NCI-H774 (cell line): ENCODE measurements around the gene SPINK6.

ENCODE experiments used
- DNase-seq: peaks from one replicate; lab custom pipeline; 2025; lab: John Stamatoyannopoulos, UW

The SPINK6 gene

GRCh38 chr5:148202531-148203203, at the start of gene SPINK6:
SPINK6 (plus strand) TSS chr5:148203042; CDS start chr5:148203097, 55 bp downstream.
- no peak for DNase-seq

DNA sequence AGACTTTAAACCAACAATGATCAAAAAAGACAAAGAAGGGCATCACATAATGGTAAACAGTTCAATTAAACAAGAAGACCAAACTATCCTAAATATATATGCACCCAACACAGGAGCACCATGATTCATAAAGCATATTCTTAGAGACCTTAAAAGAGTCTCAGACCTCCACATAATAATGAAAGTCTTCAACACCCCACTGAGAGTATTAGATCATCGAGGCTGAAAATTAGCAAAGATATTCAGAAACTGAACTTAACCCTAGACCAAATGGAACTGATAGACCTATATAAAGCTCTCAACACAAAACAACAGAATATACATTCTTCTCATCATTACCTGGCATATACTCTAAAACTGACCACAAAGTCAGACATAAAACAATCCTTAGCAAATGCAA, 46.2 kb upstream of the SPINK6 start:
- no peak for DNase-seq

- no peak for DNase-seq
Observed at GRCh38 chr5:148162038-148162437, 40.8 kb upstream of the SPINK6 start.

DNA sequence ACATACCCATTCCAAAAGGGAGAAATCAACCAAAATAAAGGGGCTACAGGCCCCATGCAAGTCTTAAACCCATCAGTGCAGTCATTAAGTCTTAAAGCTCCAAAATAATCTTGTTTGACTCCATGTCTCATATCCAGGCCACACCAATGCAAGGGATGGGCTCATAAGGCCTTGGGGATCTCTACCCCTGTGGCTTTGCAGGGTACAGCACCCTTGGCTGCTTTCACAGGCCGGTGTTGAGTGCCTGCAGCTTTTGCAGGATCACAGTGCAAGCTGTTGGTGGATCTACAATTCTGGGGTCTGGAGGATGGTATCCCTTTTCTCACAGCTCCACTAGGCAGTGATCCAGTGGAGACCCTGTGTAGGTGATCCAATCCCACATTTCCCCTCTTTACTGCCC, 39.5 kb upstream of the SPINK6 start:
- DNase-seq: no peak

- no peak for DNase-seq
Observed at GRCh38 chr5:148166550-148167283, 36.1 kb upstream of the SPINK6 start.

DNA sequence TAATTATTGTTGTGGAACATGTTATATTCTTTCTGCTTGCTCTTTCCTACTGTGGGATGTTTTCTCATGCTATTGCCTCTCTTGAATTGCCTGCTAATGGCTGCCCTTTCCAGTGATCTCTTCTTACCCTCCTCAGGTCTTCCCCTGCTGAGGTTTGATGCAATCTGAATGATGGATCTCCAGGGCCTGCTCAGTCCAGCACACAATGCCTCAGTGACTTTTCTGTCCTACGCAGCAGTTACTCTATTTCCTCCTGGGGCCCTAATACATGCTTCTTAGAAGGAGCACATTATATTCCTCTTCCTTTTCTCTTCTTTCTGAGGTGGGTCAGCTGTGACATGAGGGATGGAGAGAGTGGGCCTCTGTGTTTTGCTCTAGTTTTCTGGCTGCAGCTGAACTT, 34.6 kb upstream of the SPINK6 start, which contains the start of gene SPINK14:
Gene SPINK14, plus strand, starts transcription at position 301 of the 400 bp plus-strand sequence. CDS start 1,187 bp downstream, outside the sequence.
- no peak for DNase-seq

DNA sequence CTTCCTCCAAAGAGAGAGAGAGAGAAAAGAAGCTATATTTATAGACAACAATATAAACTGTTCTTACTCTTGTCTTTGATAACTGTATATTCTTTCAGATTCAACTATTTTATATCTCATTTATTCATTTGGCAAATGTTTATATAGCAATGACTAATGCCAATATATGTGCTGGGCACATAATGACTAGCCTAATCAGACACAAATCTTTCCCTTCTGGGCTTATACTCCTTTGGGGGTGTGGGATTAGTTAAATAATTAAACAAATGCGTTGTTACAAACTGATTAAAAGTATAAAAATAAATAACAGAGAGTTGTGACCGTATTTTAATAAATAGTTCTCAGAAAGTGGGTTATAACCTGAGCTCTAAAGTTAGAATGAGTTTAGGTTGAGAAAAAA, 30.5 kb upstream of the SPINK6 start:
- DNase-seq: no peak

DNA sequence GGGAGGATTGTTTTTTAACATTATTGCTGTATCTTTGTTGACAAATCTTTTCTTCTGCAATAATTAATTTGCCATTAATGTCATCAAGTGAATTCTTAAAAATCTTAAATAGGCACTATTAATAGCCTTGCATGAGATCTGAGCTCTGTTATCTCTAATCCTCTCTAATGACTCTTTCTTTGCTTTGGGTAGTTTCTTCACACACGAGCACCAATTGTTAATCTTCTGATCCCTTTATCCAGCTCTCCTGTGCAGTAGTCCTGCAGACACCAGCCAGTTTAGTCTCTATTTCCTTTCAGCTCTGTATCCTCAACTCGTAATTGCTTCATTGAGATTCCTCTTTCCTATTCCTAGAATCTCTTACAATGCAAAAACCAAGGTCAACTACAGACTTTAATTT, 26.4 kb upstream of the SPINK6 start:
- no peak for DNase-seq

DNA sequence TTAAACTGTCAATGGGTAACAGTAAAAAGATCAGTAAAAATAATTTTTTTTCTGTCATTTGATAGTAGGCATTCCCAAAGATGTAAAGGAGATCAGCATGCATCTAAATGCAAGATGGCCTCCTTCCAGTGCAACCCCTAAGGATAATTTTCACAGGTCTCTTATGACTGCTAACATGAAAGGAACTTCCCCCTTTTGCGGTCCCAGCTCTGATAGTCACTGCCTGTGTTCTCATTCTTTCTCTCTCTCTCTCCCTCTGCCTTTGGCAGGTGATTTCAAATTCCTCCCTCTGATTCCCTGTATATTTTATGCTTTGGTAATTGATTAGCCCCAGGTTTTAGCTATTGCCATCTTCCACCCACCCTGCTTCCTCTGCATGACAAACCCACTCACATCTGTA, 25.6 kb upstream of the SPINK6 start:
- DNase-seq: no peak

- peak; percentile 51 for DNase-seq
Observed at GRCh38 chr5:148179234-148179824, 23.5 kb upstream of the SPINK6 start.

DNA sequence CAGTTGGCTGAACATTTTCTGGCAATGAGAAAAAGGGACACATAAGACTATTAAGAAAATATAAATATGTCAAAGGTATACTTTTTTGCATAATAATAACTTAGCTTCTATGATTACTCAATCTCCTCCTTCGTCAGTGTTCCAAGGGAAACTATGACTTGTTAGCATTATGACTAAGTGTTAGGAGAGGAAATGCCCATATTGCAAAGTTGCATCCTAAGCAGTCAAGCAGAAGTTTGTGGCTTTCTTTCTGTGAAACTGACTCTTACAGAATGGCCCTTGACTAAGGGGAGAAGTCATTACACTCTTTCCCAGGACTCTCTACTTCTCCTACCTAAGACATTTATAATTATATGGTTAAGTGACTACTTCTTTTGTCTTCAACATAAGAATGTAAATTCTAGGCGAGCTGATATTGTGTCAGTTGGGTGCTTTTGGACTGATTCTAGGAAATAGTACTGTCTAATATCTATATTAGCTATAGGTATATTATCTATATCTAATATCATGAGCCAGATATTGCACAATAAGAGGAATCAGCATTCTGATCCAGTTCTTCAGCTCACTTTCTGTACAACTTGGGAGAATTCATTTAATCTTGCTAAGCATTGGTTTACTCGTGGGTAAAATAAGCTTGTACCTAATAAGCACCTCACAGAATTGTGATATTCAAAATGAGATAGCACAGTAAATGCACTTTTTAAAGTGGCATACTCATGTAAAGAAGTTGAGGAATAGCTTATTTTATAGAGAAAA, 16.4 kb upstream of the SPINK6 start:
- no peak for DNase-seq

DNA sequence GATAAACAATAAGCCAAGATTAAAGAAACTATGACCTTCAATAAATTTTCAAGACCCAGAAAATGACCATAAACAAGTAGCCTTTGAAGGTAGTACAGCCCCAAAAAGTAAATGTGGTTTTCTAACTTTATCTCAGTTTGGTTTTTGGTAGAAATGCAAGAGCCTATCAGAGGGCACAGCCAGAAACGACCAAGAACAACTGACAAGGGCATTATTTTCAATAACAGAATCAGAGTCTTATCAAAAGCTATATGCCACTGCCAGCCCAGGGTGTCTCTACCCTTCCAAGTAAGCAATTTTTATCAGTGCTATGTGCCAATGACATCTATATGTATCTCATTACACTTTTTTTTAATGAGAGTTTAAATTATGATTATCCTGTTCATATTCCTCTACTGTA, 11.8 kb upstream of the SPINK6 start:
- DNase-seq: no peak

DNA sequence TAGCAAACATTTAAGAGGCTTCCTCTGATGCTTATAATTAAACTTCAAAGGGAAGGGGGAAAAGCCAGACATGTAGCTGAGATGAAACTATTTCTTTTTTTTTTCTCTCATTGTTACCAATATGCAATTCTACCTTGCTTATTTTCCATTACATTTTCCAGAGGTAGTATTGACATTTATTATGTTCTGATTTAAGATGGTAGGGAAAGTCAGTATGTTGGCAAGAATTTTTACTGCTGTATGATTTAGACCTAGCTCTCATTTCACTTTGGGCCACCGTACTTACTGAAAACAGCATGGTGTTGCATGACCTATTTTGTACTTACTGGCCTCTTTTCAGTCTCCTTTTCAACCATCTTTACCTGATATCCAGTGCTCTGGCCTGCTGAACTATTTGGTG, 9.6 kb upstream of the SPINK6 start:
- no peak for DNase-seq

- no peak for DNase-seq
Observed at GRCh38 chr5:148201151-148201550, 1.7 kb upstream of the SPINK6 start.

DNA sequence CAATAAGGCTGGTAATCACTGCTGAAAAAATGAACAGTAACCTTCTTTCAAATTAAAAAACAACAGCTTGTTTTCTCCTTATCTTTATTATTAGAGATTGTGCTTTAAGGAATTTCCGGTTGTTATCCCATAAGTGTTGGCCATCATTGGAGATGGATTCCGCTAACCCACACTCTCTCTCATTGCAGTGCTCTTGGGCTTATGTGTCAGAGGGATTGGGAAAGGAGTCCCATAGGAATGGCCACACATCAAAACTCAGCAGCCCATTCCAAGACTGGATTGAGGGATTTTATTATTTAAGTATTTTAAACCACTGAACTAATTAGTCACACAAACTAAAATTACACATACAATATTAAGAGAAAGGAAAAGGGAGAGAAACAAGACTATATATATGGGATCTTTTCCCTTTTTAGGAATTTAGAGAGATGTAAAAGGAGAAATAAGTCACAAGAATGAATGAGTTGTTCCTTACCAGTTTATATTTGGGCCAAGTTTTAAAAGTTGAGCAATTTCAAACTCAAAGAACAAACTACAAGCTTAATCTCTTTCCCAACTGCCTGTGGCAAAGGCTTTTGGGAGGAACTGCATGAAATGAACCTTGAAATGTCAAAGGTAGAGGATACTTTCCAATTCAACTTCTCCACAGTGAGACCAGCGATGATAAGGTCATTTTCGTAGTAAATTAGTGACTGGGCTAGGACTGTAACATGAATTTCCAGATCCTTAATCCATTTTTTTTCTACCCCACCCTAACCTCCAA, 2.4 kb downstream of the SPINK6 start:
- DNase-seq: no peak

GRCh38 chr5:148205865-148206264, 3.0 kb downstream of the SPINK6 start:
- DNase-seq: no peak

GRCh38 chr5:148206620-148207019, 3.8 kb downstream of the SPINK6 start:
- no peak for DNase-seq

DNA sequence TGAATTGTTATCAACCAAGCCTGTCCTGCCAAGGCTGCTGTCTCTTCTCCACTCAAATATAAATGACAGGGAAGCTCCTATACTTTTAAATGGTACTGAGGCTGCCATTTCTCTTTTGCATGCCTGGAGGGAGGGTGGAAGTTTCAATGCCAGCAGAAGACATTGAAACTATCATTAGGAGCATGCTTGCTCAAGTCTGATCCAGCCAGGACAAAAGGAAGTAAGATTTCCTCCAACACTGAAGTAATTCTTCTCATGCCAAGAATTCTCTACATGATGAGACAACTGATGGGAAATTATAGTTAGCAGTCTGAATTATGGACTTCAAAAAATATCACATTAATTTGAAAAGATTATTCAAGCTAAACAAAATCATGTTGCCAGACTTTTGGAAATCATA, 5.4 kb downstream of the SPINK6 start:
- DNase-seq: no peak

DNA sequence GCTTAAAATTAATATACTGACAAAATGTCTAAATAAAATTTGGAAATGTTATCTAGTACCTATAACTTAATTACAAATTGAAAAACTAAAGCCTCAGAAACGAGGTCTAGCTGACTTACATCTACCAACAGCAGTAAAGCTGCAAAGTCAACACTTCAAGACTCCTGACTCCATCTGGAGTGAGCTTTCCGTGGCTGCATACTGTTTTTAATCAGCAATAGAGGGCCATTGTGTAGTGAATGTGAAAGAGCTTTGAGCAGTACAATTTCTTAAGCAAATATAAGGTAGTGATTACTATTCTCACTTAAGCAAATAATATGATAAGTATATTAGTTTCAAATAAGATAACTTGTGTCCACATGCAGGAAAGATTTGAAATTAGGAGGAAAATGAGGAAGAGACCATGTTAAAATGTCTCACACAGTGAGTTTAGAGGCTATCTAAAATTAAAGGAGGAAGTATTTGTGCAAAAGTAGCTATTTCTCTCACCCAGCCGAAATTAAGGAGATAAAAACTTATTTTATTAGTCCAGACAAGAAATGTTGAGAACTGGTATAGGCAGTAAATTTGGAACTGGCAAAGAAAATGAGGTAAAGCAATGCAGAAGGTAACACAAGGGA, 6.4 kb downstream of the SPINK6 start:
- peak; percentile 31 for DNase-seq

DNA sequence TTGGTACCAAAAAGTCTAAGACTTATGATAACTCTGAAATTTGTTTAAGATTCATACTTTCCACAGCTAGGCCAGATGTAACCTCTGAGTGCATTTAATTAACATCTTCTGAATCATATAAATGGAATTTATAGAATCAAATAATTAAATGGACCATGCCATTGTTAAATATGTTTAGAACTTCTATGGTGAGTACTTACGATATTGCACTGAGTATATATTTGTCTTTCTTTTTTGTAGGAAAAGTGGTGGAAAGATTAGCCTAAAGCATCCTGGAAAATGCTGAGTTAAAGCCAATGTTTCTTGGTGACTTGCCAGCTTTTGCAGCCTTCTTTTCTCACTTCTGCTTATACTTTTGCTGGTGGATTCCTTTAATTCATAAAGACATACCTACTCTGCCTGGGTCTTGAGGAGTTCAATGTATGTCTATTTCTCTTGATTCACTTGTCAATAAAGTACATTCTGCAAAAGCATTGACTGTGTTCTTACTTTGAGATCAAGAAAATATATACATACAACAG, 11.9 kb downstream of the SPINK6 start:
- DNase-seq: no peak

DNA sequence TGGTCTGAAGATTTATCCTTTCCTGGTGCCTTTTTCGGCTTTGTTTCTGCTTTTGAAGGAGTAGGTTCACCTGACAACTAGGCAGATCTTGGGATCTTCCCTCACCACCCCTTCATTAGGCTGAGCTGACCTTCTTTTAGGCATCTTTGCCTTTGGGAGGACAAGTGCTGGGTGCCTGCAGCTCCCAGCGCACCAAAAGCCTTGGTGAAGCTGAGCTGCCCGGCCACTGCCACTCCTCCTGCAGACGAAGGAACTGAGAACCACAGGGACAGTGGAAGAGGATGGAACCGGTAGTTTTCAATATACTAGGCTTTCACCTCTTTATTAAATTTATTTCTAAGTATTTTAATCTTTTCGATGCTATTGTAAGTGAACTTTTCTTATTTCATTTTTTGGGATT, 18.7 kb downstream of the SPINK6 start:
- DNase-seq: no peak
